Prostate gland (tissue), 2 donors: ENCODE measurements around the gene HDHD3.

Experiments
- CTCF ChIP-seq, 4 experiments: fragments of 200-600 bp in 2 of 4; fragments of 450-650 bp in 2 of 4; sonication (generic) in 2 of 4; IDR thresholded peaks; 1 replicate in 3 of 4; 2 replicates in 1 of 4; pipeline ENCODE4 v1.5.1; 2016 to 2019; ENCODE audit warnings: antibody characterized with exemption in 4 of 4, mild to moderate bottlenecking in 2 of 4, moderate library complexity in 2 of 4
- POLR2A ChIP-seq: fragments of 450-650 bp; IDR thresholded peaks from one replicate; pipeline ENCODE4 v1.6.1; 2016; ENCODE audit warnings: antibody characterized with exemption, mild to moderate bottlenecking

- TF ChIP-seq POLR2A (peak; percentile 30), CTCF (IDR thresholded peaks at IDR 0.05) (no peak)
These were observed 27.2 kb downstream of the HDHD3 start, which contains the start of gene BSPRY for GRCh38 chr9:113349445-113350094.
